ENCODE results near the gene SYNDIG1L. TPM values are rescaled to one million over a fixed set of nuclear protein-coding genes. Genes with fewer than 3 reads are reported as not detected.

The SYNDIG1L gene
- polyA plus RNA-seq, 1 donor from 2014 or later = 2.0 TPM

GRCh38 chr14:74408870-74409269 lies 17.1 kb downstream of the SYNDIG1L start:
- no peak overlapping the region for H3K4me3 ChIP-seq (ENCODE audit: low read length)
- no peak overlapping the region for H3K9ac ChIP-seq (ENCODE audit: low read length)
- H3K79me2 ChIP-seq (replicated peaks; ENCODE audit: insufficient read depth, low read length) = no peaks in the 10 kb centered on the region
- no peak overlapping the region for H3K4me2 ChIP-seq (ENCODE audit: low read length)
- H3K36me3 ChIP-seq (ENCODE audit: insufficient read depth, low read length) = no peaks in the 10 kb centered on the region
- no peaks in the 10 kb centered on the region for H3F3A ChIP-seq (ENCODE audit: insufficient read depth, low read length, poor library complexity, severe bottlenecking)
- no peaks in the 10 kb centered on the region for H4K20me1 ChIP-seq (ENCODE audit: insufficient read depth)
- H3K9me2 ChIP-seq (ENCODE audit: insufficient read depth, low read length) = no peaks in the 10 kb centered on the region
- H3K27ac ChIP-seq (ENCODE audit: low read length) = no peak overlapping the region
- H2AFZ ChIP-seq (ENCODE audit: low read depth, low read length) = no peak overlapping the region
- no peaks in the 10 kb centered on the region for H3K27me3 ChIP-seq (ENCODE audit: insufficient read depth, low read depth, low read length)
- TF ChIP-seq MXI1 (conservative IDR thresholded peaks at IDR 0.05; ENCODE audit: poor library complexity, severe bottlenecking) (no peak), POLR2AphosphoS5 (IDR thresholded peaks at IDR 0.05) (no peak)
- no peaks in the 10 kb centered on the region for H3K9me3 ChIP-seq (ENCODE audit: low read length)

GRCh38 chr14:74407801-74408154 lies 18.2 kb downstream of the SYNDIG1L start:
- no peak overlapping the region for H2AFZ ChIP-seq (ENCODE audit: low read depth, low read length)
- no peaks in the 10 kb centered on the region for H3K36me3 ChIP-seq (ENCODE audit: insufficient read depth, low read length)
- TF ChIP-seq SMC3 (conservative IDR thresholded peaks at IDR 0.05; ENCODE audit: poor library complexity) (no peak), EP300 (conservative IDR thresholded peaks at IDR 0.05; ENCODE audit: poor library complexity, severe bottlenecking) (no peak), POLR2AphosphoS5 (IDR thresholded peaks at IDR 0.05) (no peak), RAD21 (conservative IDR thresholded peaks at IDR 0.05) (no peak), TAF1 (IDR thresholded peaks at IDR 0.05; ENCODE audit: low read depth) (no peak), REST (IDR thresholded peaks at IDR 0.05; ENCODE audit: borderline replicate concordance) (no peak), EZH2 (IDR thresholded peaks at IDR 0.05; ENCODE audit: borderline replicate concordance, insufficient read depth, low read length, poor library complexity, severe bottlenecking) (no peak), CTCF (IDR thresholded peaks at IDR 0.05; ENCODE audit: poor library complexity, severe bottlenecking) (no peak), MXI1 (conservative IDR thresholded peaks at IDR 0.05; ENCODE audit: poor library complexity, severe bottlenecking) (no peak)
- H3F3A ChIP-seq (ENCODE audit: insufficient read depth, low read length, poor library complexity, severe bottlenecking) = no peaks in the 10 kb centered on the region
- no peaks in the 10 kb centered on the region for H3K9me2 ChIP-seq (ENCODE audit: insufficient read depth, low read length)
- no peak overlapping the region for H3K4me2 ChIP-seq (ENCODE audit: low read length)
- H3K9ac ChIP-seq (ENCODE audit: low read length) = no peak overlapping the region
- no peaks in the 10 kb centered on the region for H3K27me3 ChIP-seq (ENCODE audit: insufficient read depth, low read depth, low read length)
- H4K20me1 ChIP-seq (ENCODE audit: insufficient read depth) = no peaks in the 10 kb centered on the region
- no peaks in the 10 kb centered on the region for H3K79me2 ChIP-seq (replicated peaks; ENCODE audit: insufficient read depth, low read length)
- no peak overlapping the region for H3K4me3 ChIP-seq (ENCODE audit: low read length)
- H3K27ac ChIP-seq (ENCODE audit: low read length) = no peak overlapping the region
- H3K9me3 ChIP-seq (ENCODE audit: low read length) = no peaks in the 10 kb centered on the region

Measured in neural cell (in vitro differentiated cells).